H1 (cell line): ENCODE measurements around the gene PSAP. TPM values are rescaled to one million over a fixed set of nuclear protein-coding genes. Genes with fewer than 3 reads are reported as not detected.

Source experiments
- CTCF ChIA-PET: fragments of 300-600 bp; sonication (Branson Sonifier 250); formaldehyde crosslinking; loops from one replicate; lab custom pipeline; 2021; ENCODE audit not compliant: partially characterized antibody; lab: Charles Lee
- POLR2A ChIA-PET: fragments of 300-600 bp; sonication (Branson Sonifier 250); formaldehyde crosslinking; loops from one replicate; lab custom pipeline; 2021; ENCODE audit warnings: inconsistent platforms; ENCODE audit not compliant: partially characterized antibody; lab: Charles Lee
- DNase-seq, 2 experiments: peaks; one replicate each; pipeline versions ENCODE4 v3.0.0 to v3.0.0-alpha.2; 2010 to 2022; ENCODE audit warnings: low spot score in 2 of 2, low read depth in 1 of 2, mixed read lengths in 1 of 2
- FAIRE-seq: peaks from 2 replicates; lab custom pipeline; 2011; peaks lifted over from hg19 to GRCh38; lab: Jason Lieb, UNC
- H2AFZ ChIP-seq: 2 replicates; pipeline ENCODE4 v1.8.1; 2012; ENCODE audit warnings: low read length, inconsistent platforms
- H2AK5ac ChIP-seq: 2 replicates; pipeline ENCODE4 v1.6.1; 2013; ENCODE audit warnings: low read depth, low read length
- H2BK120ac ChIP-seq: replicated peaks from 2 replicates; pipeline ENCODE3; 2013; ENCODE audit warnings: low read depth, low read length, inconsistent platforms
- H2BK12ac ChIP-seq: 2 replicates; pipeline ENCODE4 v1.6.1; 2013; ENCODE audit warnings: low read depth, low read length
- H2BK15ac ChIP-seq: 2 replicates; pipeline ENCODE4 v1.6.1; 2013; ENCODE audit warnings: low read length
- H2BK20ac ChIP-seq: 2 replicates; pipeline ENCODE4 v1.6.1; 2013; ENCODE audit warnings: low read length
- H2BK5ac ChIP-seq: 2 replicates; pipeline ENCODE4 v1.6.1; 2013; ENCODE audit warnings: low read depth, low read length
- H3K14ac ChIP-seq: 2 replicates; pipeline ENCODE4 v1.6.1; 2013; ENCODE audit warnings: inconsistent platforms; ENCODE audit not compliant: insufficient read length
- H3K18ac ChIP-seq: 2 replicates; pipeline ENCODE4 v1.6.1; 2013; ENCODE audit warnings: low read length; ENCODE audit errors: extremely low read depth
- H3K23ac ChIP-seq: 2 replicates; pipeline ENCODE4 v1.6.1; 2013; ENCODE audit warnings: inconsistent platforms; ENCODE audit not compliant: insufficient read length
- H3K23me2 ChIP-seq: 2 replicates; pipeline ENCODE4 v1.6.1; 2013; ENCODE audit warnings: low read depth, low read length
- H3K27ac ChIP-seq: 2 replicates; pipeline ENCODE4 v1.6.1; 2011; ENCODE audit warnings: low read depth, low read length, inconsistent platforms
- H3K27me3 ChIP-seq, 4 experiments: replicated peaks in 1 of 4; 1 replicate in 1 of 4; 2 replicates in 3 of 4; pipeline versions ENCODE4 v1.6.1 to v1.8.1; 2011 to 2013; ENCODE audit warnings: low read length in 3 of 4, mild to moderate bottlenecking in 3 of 4, inconsistent platforms in 2 of 4, mixed read lengths in 2 of 4, moderate library complexity in 1 of 4; ENCODE audit not compliant: control insufficient read depth in 3 of 4, insufficient read depth in 3 of 4; ENCODE audit errors: extremely low read depth in 1 of 4
- H3K36me3 ChIP-seq, 4 experiments: 2 replicates each; pipeline versions ENCODE4 v1.6.1 to v1.8.1; 2011 to 2013; ENCODE audit warnings: mild to moderate bottlenecking in 4 of 4, low read length in 3 of 4, moderate library complexity in 2 of 4, control low read depth in 1 of 4, inconsistent platforms in 1 of 4; ENCODE audit not compliant: insufficient read depth in 4 of 4, control insufficient read depth in 2 of 4
- H3K4ac ChIP-seq: replicated peaks from 2 replicates; pipeline ENCODE3; 2013; ENCODE audit warnings: low read length, low read depth, mixed read lengths, inconsistent platforms; ENCODE audit not compliant: insufficient read length
- H3K4me1 ChIP-seq, 4 experiments: replicated peaks in 1 of 4; 1 replicate in 1 of 4; 2 replicates in 3 of 4; pipeline versions ENCODE4 v1.6.1 to v1.8.1; 2011 to 2013; ENCODE audit warnings: low read length in 3 of 4, inconsistent platforms in 2 of 4, mixed read lengths in 1 of 4; ENCODE audit not compliant: insufficient read depth in 4 of 4, control insufficient read depth in 3 of 4
- H3K4me2 ChIP-seq, 2 experiments: 2 replicates each; pipeline versions ENCODE4 v1.6.1 to v1.8.1; 2011 to 2013; ENCODE audit warnings: low read depth in 2 of 2, low read length in 2 of 2, control low read depth in 1 of 2, inconsistent platforms in 1 of 2, mild to moderate bottlenecking in 1 of 2; ENCODE audit not compliant: insufficient read depth in 1 of 2
- H3K4me3 ChIP-seq, 4 experiments: fragments of 200-600, 300-600 bp in 1 of 4; sonication (generic), shearing (Covaris generic), sonication (Bioruptor Twin) in 1 of 4; 2 replicates each; pipeline versions ENCODE4 v1.5.1 to v1.8.1; 2011 to 2016; ENCODE audit warnings: low read length in 4 of 4, low read depth in 3 of 4, control low read depth in 2 of 4, inconsistent platforms in 2 of 4, mild to moderate bottlenecking in 2 of 4, mixed read lengths in 1 of 4, moderate library complexity in 1 of 4; ENCODE audit not compliant: insufficient read depth in 2 of 4; ENCODE audit errors: extremely low read depth in 1 of 4
- H3K56ac ChIP-seq: replicated peaks from 2 replicates; pipeline ENCODE3; 2013; ENCODE audit warnings: low read depth, mild to moderate bottlenecking, mixed read lengths, low read length, inconsistent platforms; ENCODE audit not compliant: insufficient read length
- H3K79me1 ChIP-seq: 2 replicates; pipeline ENCODE4 v1.6.1; 2013; ENCODE audit warnings: low read depth, low read length, control low read depth
- H3K79me2 ChIP-seq, 2 experiments: 2 replicates each; pipeline versions ENCODE4 v1.6.1 to v1.8.1; 2012 to 2013; ENCODE audit warnings: low read length in 2 of 2, mild to moderate bottlenecking in 2 of 2, inconsistent platforms in 1 of 2; ENCODE audit not compliant: insufficient read depth in 2 of 2, control insufficient read depth in 1 of 2
- H3K9ac ChIP-seq, 4 experiments: replicated peaks in 1 of 4; 1 replicate in 1 of 4; 2 replicates in 3 of 4; pipeline versions ENCODE4 v1.6.1 to v1.8.1; 2011 to 2013; ENCODE audit warnings: low read depth in 3 of 4, low read length in 3 of 4, control low read depth in 2 of 4, mild to moderate bottlenecking in 2 of 4, moderate library complexity in 2 of 4, inconsistent platforms in 1 of 4; ENCODE audit errors: extremely low read depth in 1 of 4
- H3K9me3 ChIP-seq, 2 experiments: 2 replicates each; pipeline versions ENCODE4 v1.6.1 to v1.8.1; 2012 to 2013; ENCODE audit warnings: mild to moderate bottlenecking in 2 of 2, moderate library complexity in 2 of 2, control low read depth in 1 of 2, inconsistent platforms in 1 of 2, low read depth in 1 of 2, low read length in 1 of 2, mixed read lengths in 1 of 2; ENCODE audit not compliant: insufficient read depth in 2 of 2
- H4K20me1 ChIP-seq, 2 experiments: replicated peaks in 1 of 2; 2 replicates each; pipeline versions ENCODE3 to v1.8.1; 2011 to 2013; ENCODE audit warnings: inconsistent platforms in 2 of 2, low read length in 2 of 2, mild to moderate bottlenecking in 1 of 2; ENCODE audit not compliant: insufficient read depth in 2 of 2, control insufficient read depth in 1 of 2
- H4K5ac ChIP-seq: 2 replicates; pipeline ENCODE4 v1.6.1; 2013; ENCODE audit warnings: low read length, low read depth, mixed read lengths, inconsistent platforms; ENCODE audit not compliant: insufficient read length
- H4K8ac ChIP-seq: 2 replicates; pipeline ENCODE4 v1.8.0; 2013; ENCODE audit warnings: mild to moderate bottlenecking, moderate library complexity, low read length, inconsistent platforms; ENCODE audit not compliant: insufficient read depth; ENCODE audit errors: extremely low read depth
- H4K91ac ChIP-seq: replicated peaks from 2 replicates; pipeline ENCODE3; 2013; ENCODE audit warnings: low read length, mixed read lengths, inconsistent platforms; ENCODE audit not compliant: insufficient read length
- CBX8 ChIP-seq: fragments of 300-800, 300-1000 bp; sonication (generic); IDR thresholded peaks from 2 replicates; pipeline ENCODE4 v1.7.1; 2016; ENCODE audit warnings: low read depth, low read length, borderline replicate concordance
- CEBPB ChIP-seq: IDR thresholded peaks from 2 replicates; pipeline ENCODE4 v1.6.1; 2012; ENCODE audit warnings: low read depth, low read length
- CHD1 ChIP-seq: IDR thresholded peaks from 2 replicates; pipeline ENCODE4 v1.6.1; 2012; ENCODE audit warnings: low read depth, low read length, improper control_type of control experiment
- CREB1 ChIP-seq: IDR thresholded peaks from 2 replicates; pipeline ENCODE4 v1.6.1; 2012; ENCODE audit warnings: inconsistent platforms
- GABPA ChIP-seq: IDR thresholded peaks from 2 replicates; pipeline ENCODE4 v1.6.1; 2011; ENCODE audit warnings: mild to moderate bottlenecking, low read length, moderate library complexity, borderline replicate concordance; ENCODE audit not compliant: insufficient read depth
- JUN ChIP-seq: IDR thresholded peaks from 2 replicates; pipeline ENCODE4 v1.6.1; 2011; ENCODE audit warnings: low read depth, mild to moderate bottlenecking, improper control_type of control experiment, low read length
- JUND ChIP-seq: IDR thresholded peaks from 2 replicates; pipeline ENCODE4 v1.6.1; 2011; ENCODE audit warnings: mild to moderate bottlenecking, improper control_type of control experiment, low read length
- KDM5A ChIP-seq: fragments of 200-600 bp; IDR thresholded peaks from 2 replicates; pipeline ENCODE4 v1.7.1; 2012; ENCODE audit warnings: mild to moderate bottlenecking, low read length, inconsistent platforms, mixed read lengths
- NANOG ChIP-seq: IDR thresholded peaks from 2 replicates; pipeline ENCODE4 v1.6.1; 2011; ENCODE audit warnings: low read length, low read depth, mild to moderate bottlenecking, inconsistent platforms; ENCODE audit not compliant: insufficient read depth, poor library complexity, severe bottlenecking
- SIX5 ChIP-seq: IDR thresholded peaks from 2 replicates; pipeline ENCODE4 v1.6.1; 2011; ENCODE audit warnings: mild to moderate bottlenecking, low read depth, low read length
- WGBS, 2 experiments: shearing (Covaris generic) in 1 of 2; methylation state at CpG; one replicate each; pipeline versions ENCODE4 v1.1.6 to v1.1.7; 2013 to 2015; ENCODE audit warnings: low lambda C conversion rate in 2 of 2, mixed read lengths in 2 of 2, inconsistent platforms in 1 of 2, low coverage in 1 of 2, missing lambda C conversion rate in 1 of 2; ENCODE audit not compliant: insufficient replicate concordance in 2 of 2, insufficient coverage in 1 of 2, insufficient read length in 1 of 2; ENCODE audit errors: extremely low coverage in 1 of 2, missing lambda C conversion rate in 1 of 2; 5-methylcytosine and 5-hydroxymethylcytosine counted together
- polyA plus RNA-seq, 7 experiments: library from polyadenylated mRNA; depleted of rRNA in 3 of 7; stranded (reverse) in 5 of 7; unstranded in 2 of 7; fragments of >200 nt in 5 of 7; fragments of 200-250 nt in 2 of 7; gene quantifications; 1 replicate in 5 of 7; 2 replicates in 1 of 7; 4 replicates in 1 of 7; pipeline versions ENCODE4 v1.2.1 to v1.2.3, GENCODE V29; 2011 to 2013; ENCODE audit warnings: missing spikeins in 2 of 7, mixed read lengths in 2 of 7
- total RNA-seq: library from RNA; stranded (reverse); fragmentation: NEBNext Ultra II Directional; extraction: Animal tissue kit (Norgen Biotek cat#: 25700); gene quantifications from 2 replicates; pipeline ENCODE4 v1.2.1, GENCODE V29; 2021
- TF ChIP-seq, protein P1 (sequence below): IDR thresholded peaks from 2 replicates; pipeline ENCODE4 v1.6.1; 2012; ENCODE audit warnings: inconsistent platforms
- TF ChIP-seq, protein P2 (sequence below): IDR thresholded peaks from 2 replicates; pipeline ENCODE4 v1.6.1; 2011; ENCODE audit warnings: low read depth, mild to moderate bottlenecking, low read length; ENCODE audit not compliant: insufficient read depth

Gene PSAP
- total and polyA plus RNA-seq, 2 of the 8 experiments (the other 6 are each of a cell fraction or from before 2014, with no cell fraction given) = 386 to 504 TPM

DNA sequence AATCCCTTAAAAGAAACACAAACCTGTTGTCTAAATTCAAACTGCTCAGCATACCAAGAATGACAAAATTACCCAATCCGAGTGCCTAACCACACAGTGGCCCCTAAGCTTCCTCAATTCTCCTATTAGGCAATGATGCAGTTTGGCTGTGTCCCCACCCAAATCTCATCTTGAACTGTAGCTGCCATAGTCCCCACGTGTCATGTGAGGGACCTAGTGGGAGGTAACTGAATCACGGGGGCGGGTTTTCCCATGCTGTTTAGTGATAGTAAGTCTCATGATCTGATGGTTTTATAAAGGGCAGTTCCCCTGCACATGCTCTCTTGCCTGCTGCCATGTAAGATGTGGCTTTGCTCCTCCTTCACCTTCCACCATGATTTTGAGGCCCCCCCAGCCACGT is 21.9 kb downstream of the PSAP start:
- Histone ChIP-seq H3K23ac (no peak overlapping the region), H2BK120ac (no peak overlapping the region), H4K5ac (no peak overlapping the region), H3K36me3 (peaks cover 43 to 72% (median 64%) of the 10 kb centered on the region in 4 experiments), H2AFZ (no peak overlapping the region), H4K20me1 (peaks cover 3 to 13% of the 10 kb centered on the region in 2 experiments), H3K27ac (no peak overlapping the region), H3K18ac (no peak overlapping the region), H3K4me2 (no peak overlapping the region), H3K9me3 (no peaks in the 10 kb centered on the region), H2BK20ac (no peak overlapping the region), H3K56ac (no peak overlapping the region), H4K8ac (no peak overlapping the region), H3K14ac (no peak overlapping the region), H2BK15ac (no peak overlapping the region), H3K23me2 (no peaks in the 10 kb centered on the region), H3K4me3 (no peak overlapping the region), H3K79me2 (peaks cover 4 to 27% of the 10 kb centered on the region in 2 experiments; a peak in 3 of 4 replicates), H3K27me3 (no peaks in the 10 kb centered on the region), H3K4ac (no peak overlapping the region), H4K91ac (no peak overlapping the region), H3K4me1 (no peaks in the 10 kb centered on the region; a peak in 1 of 7 replicates), H3K79me1 (peaks cover 3% of the 10 kb centered on the region), H2BK5ac (no peak overlapping the region), H2AK5ac (no peak overlapping the region), H2BK12ac (no peak overlapping the region), H3K9ac (no peak overlapping the region)
- CTCF ChIA-PET = interaction anchor here (0.8 to 1.8 kb wide), 6 partner anchors 9 to 512 kb away, joined by 3 to 6 read pairs (median 4); no protein-coding TSS in a partner anchor
- POLR2A ChIA-PET = interaction anchor here (1.7 kb wide), 1 partner anchor 14 kb away, joined by 4 read pairs; no protein-coding TSS in a partner anchor
- 97% methylated on average over 5 of the region's 5 CpGs; no CpG with 5 or more reads in 1 of the 2 experiments for WGBS, 2 experiments
- FAIRE-seq (no peak), DNase-seq (no peak)
- TF ChIP-seq KDM5A (no peak), SIX5 (no peak), CBX8 (no peak), CEBPB (no peak), JUN (no peak), NANOG (no peak), GABPA (no peak), JUND (no peak), CHD1 (no peak), CREB1 (no peak)
- TF ChIP-seq, protein P1, sequence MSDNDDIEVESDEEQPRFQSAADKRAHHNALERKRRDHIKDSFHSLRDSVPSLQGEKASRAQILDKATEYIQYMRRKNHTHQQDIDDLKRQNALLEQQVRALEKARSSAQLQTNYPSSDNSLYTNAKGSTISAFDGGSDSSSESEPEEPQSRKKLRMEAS = no peak
- TF ChIP-seq, protein P2, sequence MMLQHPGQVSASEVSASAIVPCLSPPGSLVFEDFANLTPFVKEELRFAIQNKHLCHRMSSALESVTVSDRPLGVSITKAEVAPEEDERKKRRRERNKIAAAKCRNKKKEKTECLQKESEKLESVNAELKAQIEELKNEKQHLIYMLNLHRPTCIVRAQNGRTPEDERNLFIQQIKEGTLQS = no peak
